Daoy (cell line): Measurements from ENCODE around the gene ELP2. TPM values are rescaled to one million over a fixed set of nuclear protein-coding genes. Genes with fewer than 3 reads are reported as not detected.

Source experiments
- DNase-seq: peaks from one replicate; pipeline ENCODE4 v3.0.0-alpha.2; 2015; ENCODE audit warnings: low read depth
- total RNA-seq: library from RNA; depleted of rRNA; stranded (reverse); fragments of >200 nt; shearing (Covaris generic); gene quantifications from 2 replicates; pipeline ENCODE4 v1.2.3, GENCODE V29; 2014; rRNA removed

Gene ELP2
- total RNA-seq, 1 experiment from 2014 or later = 77.4 TPM

DNA sequence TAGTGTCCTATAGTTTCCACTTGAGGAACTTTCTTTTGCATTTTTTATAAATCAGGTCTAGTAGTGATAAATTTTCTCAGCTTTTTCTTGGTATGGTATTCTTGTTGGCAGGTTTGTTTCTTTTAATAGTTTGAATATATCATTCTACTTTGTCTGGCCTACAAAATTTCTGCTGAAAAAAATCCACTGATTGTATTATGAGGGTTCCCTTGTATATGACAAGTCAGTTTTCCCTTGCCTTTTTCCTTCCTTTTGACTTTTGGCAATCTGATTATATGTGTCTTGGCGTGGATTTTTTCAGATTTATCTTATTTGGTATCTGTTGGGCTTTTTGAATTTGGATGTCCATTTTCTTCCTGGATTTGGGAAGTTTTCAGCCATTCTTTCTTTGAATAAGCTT lies 99.5 kb downstream of the ELP2 start:
- DNase-seq = no peak

Other genes starting within 250 kb of the ELP2 start
- 47.9 and 60.4 TPM in 2 replicates for gene RPRD1A, start 62.3 kb upstream of the ELP2 start, total RNA-seq
- 57.9 and 66.1 TPM in 2 replicates for gene SLC39A6, start 559 bp upstream of the ELP2 start, total RNA-seq
- 4.4 and 4.5 TPM in 2 replicates for gene MOCOS, start 57.6 kb downstream of the ELP2 start, total RNA-seq
- 16.3 and 17.8 TPM in 2 replicates for gene FHOD3, start 167.8 kb downstream of the ELP2 start, total RNA-seq